Dendritic cell treated with granulocyte-macrophage colony-stimulating factor and Interleukin-4, amounts not matched to agents 40 ng/mL and 50 ng/mL, for 4 days (primary cell): ENCODE results near the gene CREB3L2.

Experiments used
- H3K27ac Mint-ChIP-seq: one replicate; pipeline ENCODE4 v1.8.0; 2022; ENCODE audit warnings: mild to moderate bottlenecking, mixed read lengths
- H3K27me3 Mint-ChIP-seq: one replicate; pipeline ENCODE4 v1.8.0; 2022; ENCODE audit warnings: mild to moderate bottlenecking, mixed read lengths
- H3K36me3 Mint-ChIP-seq: one replicate; pipeline ENCODE4 v1.8.0; 2022; ENCODE audit warnings: low read depth, mixed read lengths
- H3K4me1 Mint-ChIP-seq: one replicate; pipeline ENCODE4 v1.8.0; 2022; ENCODE audit warnings: low read depth, mixed read lengths
- H3K4me3 Mint-ChIP-seq: one replicate; pipeline ENCODE4 v1.8.0; 2022; ENCODE audit warnings: mild to moderate bottlenecking, moderate library complexity, mixed read lengths
- H3K9me3 Mint-ChIP-seq: one replicate; pipeline ENCODE4 v1.8.0; 2022; ENCODE audit warnings: mixed read lengths
- intact Hi-C: fragments of 100-400 bp; cut with micrococcal nuclease; formaldehyde crosslinking; loops from one replicate; pipeline ENCODE4 v1.15.0; 2022

CREB3L2 gene

DNA sequence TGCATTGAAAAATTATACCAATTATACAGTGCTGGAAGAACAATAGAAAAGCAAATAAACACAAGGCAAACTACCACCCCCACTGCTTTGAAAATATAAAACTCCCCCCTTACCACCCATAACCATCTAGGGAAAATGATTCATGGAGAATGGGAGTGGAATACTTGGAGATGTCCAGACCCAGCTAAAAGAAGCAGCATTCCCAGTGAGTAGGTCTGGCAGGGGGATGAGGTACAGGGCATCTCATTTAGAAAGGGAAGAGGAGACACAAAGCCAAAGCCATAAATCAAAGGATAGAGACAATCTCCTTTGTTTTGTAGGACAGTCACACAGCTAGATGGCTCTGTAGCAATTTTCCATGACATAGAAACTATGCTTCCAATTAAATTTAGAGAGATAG lies 119.1 kb downstream of the CREB3L2 start:
- no peaks in the 10 kb centered on the region for H3K4me1 Mint-ChIP-seq
- H3K27ac Mint-ChIP-seq, result no peak overlapping the region
- peaks cover 92% of the 10 kb centered on the region for H3K36me3 Mint-ChIP-seq
- H3K27me3 Mint-ChIP-seq, result no peaks in the 10 kb centered on the region
- H3K9me3 Mint-ChIP-seq, result no peaks in the 10 kb centered on the region
- no peak overlapping the region for H3K4me3 Mint-ChIP-seq
- intact Hi-C loops, result no loop called here

DNA sequence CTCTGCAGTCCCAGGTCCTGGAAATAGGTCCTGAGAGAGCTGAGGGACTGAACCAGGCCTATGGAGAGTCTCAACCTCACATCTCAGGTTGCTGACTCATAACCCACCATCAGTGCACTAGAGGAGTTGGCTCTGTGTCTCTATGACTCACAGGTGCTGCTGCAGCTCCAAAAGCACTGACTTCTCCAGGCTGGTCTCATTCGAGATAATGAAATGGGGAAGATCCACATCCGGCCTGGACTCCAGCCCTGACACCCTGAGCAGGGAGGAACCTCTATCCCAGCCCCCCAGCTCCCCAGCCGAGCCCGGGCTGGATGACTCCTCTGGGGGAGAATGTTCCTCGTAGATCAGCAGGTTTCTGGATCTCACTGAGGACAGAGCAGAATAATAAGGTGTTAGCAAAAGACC lies 119.6 kb downstream of the CREB3L2 start:
- Mint-ChIP-seq H3K36me3 (peaks cover 92% of the 10 kb centered on the region), H3K9me3 (no peaks in the 10 kb centered on the region), H3K4me3 (no peak overlapping the region), H3K27ac (no peak overlapping the region), H3K4me1 (no peaks in the 10 kb centered on the region), H3K27me3 (no peaks in the 10 kb centered on the region)
- intact Hi-C loops, result no loop called here

GRCh38 chr7:137881607-137882260 lies 120.2 kb downstream of the CREB3L2 start:
- intact Hi-C loops, result no loop called here
- Mint-ChIP-seq H3K27me3 (no peaks in the 10 kb centered on the region), H3K27ac (no peak overlapping the region), H3K4me1 (no peaks in the 10 kb centered on the region), H3K9me3 (no peaks in the 10 kb centered on the region), H3K36me3 (peaks cover 92% of the 10 kb centered on the region), H3K4me3 (no peak overlapping the region)

DNA sequence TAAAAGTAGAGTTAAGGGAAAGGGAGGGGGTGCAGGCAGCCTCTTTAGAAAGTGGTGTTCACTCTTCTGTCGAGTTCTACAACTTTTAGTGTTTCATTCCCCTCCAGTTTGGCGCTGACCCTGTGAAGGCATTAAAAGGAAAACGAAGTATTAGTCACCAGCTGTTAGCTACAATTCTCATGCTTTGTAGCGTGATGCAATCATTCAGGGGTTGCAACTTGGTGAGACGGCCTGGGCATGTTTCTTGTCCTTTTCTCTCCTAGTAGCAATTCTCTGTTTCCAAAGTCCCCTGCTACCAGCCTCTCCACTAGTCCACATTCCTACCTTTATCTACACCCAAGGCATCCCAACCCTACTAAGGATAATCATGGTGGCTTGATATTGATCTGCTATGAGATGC lies 121.5 kb downstream of the CREB3L2 start:
- no peaks in the 10 kb centered on the region for H3K9me3 Mint-ChIP-seq
- intact Hi-C loops, result no loop called here
- no peak overlapping the region for H3K27ac Mint-ChIP-seq
- H3K27me3 Mint-ChIP-seq, result no peaks in the 10 kb centered on the region
- H3K36me3 Mint-ChIP-seq, result peaks cover 94% of the 10 kb centered on the region
- H3K4me1 Mint-ChIP-seq, result no peaks in the 10 kb centered on the region
- H3K4me3 Mint-ChIP-seq, result no peak overlapping the region

GRCh38 chr7:137879357-137880158 lies 122.3 kb downstream of the CREB3L2 start:
- Mint-ChIP-seq H3K4me3 (no peak overlapping the region), H3K4me1 (no peaks in the 10 kb centered on the region), H3K36me3 (peaks cover 90% of the 10 kb centered on the region), H3K9me3 (no peaks in the 10 kb centered on the region), H3K27ac (no peak overlapping the region), H3K27me3 (no peaks in the 10 kb centered on the region)
- intact Hi-C loops, result no loop called here

GRCh38 chr7:137878333-137878961 lies 123.4 kb downstream of the CREB3L2 start:
- Mint-ChIP-seq H3K36me3 (peaks cover 90% of the 10 kb centered on the region), H3K4me1 (no peaks in the 10 kb centered on the region), H3K9me3 (no peaks in the 10 kb centered on the region), H3K4me3 (no peak overlapping the region), H3K27ac (no peak overlapping the region), H3K27me3 (no peaks in the 10 kb centered on the region)
- intact Hi-C loops, result no loop called here

DNA sequence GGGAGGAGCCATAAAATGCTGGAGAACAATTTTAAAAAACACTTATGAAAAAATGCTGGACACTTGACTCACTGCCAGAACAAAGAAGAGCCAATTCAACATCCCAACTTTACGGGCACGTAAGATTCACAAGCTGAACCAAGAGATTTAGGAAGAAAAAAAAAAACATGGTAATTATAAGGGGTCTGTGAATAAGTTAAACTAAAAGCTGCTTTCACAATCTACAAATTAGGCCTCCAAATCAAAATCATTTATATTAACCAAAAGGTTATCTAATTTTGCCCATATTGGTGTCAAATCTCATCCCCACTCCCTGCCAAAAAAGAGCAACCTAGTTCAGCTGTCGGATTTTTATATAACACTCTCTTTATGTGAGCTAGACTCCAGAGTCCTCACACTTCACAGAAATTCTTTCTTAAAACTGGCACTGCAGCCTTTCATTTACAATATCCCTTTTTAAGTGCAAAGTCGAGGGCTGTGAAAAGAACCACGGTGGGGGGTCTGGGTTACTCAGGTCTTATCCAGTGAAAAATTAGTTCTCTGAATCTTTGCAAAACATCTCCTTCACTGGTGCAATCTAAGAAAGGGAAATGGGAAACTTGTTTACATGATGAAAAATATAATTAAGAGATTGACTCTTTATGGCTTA lies 124.7 kb downstream of the CREB3L2 start:
- Mint-ChIP-seq H3K36me3 (peaks cover 83% of the 10 kb centered on the region), H3K27me3 (no peaks in the 10 kb centered on the region), H3K4me1 (no peaks in the 10 kb centered on the region), H3K9me3 (no peaks in the 10 kb centered on the region), H3K4me3 (no peak overlapping the region), H3K27ac (no peak overlapping the region)
- intact Hi-C loops, result no loop called here

GRCh38 chr7:137875746-137876145 lies 126.1 kb downstream of the CREB3L2 start:
- H3K4me1 Mint-ChIP-seq, result no peaks in the 10 kb centered on the region
- no peak overlapping the region for H3K27ac Mint-ChIP-seq
- H3K4me3 Mint-ChIP-seq, result no peak overlapping the region
- H3K9me3 Mint-ChIP-seq, result no peaks in the 10 kb centered on the region
- peaks cover 79% of the 10 kb centered on the region for H3K36me3 Mint-ChIP-seq
- intact Hi-C loops, result no loop called here
- no peaks in the 10 kb centered on the region for H3K27me3 Mint-ChIP-seq

GRCh38 chr7:137873979-137874777 lies 127.7 kb downstream of the CREB3L2 start:
- Mint-ChIP-seq H3K4me3 (no peak overlapping the region), H3K27me3 (no peaks in the 10 kb centered on the region), H3K4me1 (no peaks in the 10 kb centered on the region), H3K27ac (no peak overlapping the region), H3K36me3 (peaks cover 71% of the 10 kb centered on the region), H3K9me3 (no peaks in the 10 kb centered on the region)
- intact Hi-C loops, result no loop called here

- H3K4me3 Mint-ChIP-seq, result no peak overlapping the region
- H3K9me3 Mint-ChIP-seq, result no peaks in the 10 kb centered on the region
- H3K27ac Mint-ChIP-seq, result no peak overlapping the region
- peaks cover 71% of the 10 kb centered on the region for H3K36me3 Mint-ChIP-seq
- intact Hi-C loops, result no loop called here
- H3K27me3 Mint-ChIP-seq, result no peaks in the 10 kb centered on the region
- no peaks in the 10 kb centered on the region for H3K4me1 Mint-ChIP-seq
Observed at GRCh38 chr7:137873524-137873923, 128.4 kb downstream of the CREB3L2 start.

DNA sequence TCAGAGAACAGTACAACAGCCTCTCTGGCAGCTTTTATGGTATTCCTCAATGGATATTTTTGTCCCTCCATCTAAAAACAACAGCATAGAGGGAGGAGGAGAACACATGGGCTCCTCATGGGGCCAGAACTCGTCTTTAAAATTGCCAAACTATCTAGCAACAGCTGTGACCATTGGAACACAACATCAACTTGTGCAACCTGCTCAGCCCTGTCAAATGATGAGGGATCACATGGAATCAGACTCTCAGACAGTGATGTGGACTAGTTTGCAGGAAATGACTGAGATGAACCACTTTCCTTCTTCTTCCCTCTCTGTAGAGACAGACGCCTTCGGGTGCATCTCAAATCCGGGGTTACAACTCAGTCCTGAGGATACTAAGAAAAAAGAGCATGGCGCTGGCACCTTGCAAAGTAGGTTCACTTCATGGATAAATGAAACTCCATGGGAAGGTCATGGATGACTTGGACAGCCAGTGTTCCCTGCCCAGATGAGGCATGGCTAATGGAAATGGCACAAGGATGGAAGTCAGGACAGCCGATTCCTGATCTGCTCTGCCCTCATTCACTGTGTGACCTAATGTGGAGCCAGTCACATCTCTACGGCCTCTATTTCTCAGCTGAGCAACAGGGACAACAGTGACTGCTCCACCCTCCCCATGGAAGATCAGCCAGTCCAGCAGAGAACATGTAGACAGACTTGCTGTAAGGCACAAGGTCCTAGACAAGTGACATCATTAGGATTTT lies 130.5 kb downstream of the CREB3L2 start:
- no peaks in the 10 kb centered on the region for H3K27me3 Mint-ChIP-seq
- no peaks in the 10 kb centered on the region for H3K4me1 Mint-ChIP-seq
- H3K4me3 Mint-ChIP-seq, result no peak overlapping the region
- H3K27ac Mint-ChIP-seq, result no peak overlapping the region
- intact Hi-C loops, result no loop called here
- peaks cover 73% of the 10 kb centered on the region for H3K36me3 Mint-ChIP-seq
- peaks cover 4% of the 10 kb centered on the region for H3K9me3 Mint-ChIP-seq

- intact Hi-C loops, result no loop called here
- peaks cover 8% of the 10 kb centered on the region for H3K9me3 Mint-ChIP-seq
- no peaks in the 10 kb centered on the region for H3K27me3 Mint-ChIP-seq
- peaks cover 73% of the 10 kb centered on the region for H3K36me3 Mint-ChIP-seq
- H3K4me1 Mint-ChIP-seq, result no peaks in the 10 kb centered on the region
- no peak overlapping the region for H3K27ac Mint-ChIP-seq
- no peak overlapping the region for H3K4me3 Mint-ChIP-seq
Observed at GRCh38 chr7:137870684-137871083, 131.2 kb downstream of the CREB3L2 start.

GRCh38 chr7:137870078-137870477 lies 131.8 kb downstream of the CREB3L2 start:
- peaks cover 8% of the 10 kb centered on the region for H3K9me3 Mint-ChIP-seq

More at GRCh38 chr7:137870078-137870477, 131.8 kb downstream of the CREB3L2 start:
- Mint-ChIP-seq H3K27me3 (no peaks in the 10 kb centered on the region), H3K27ac (no peak overlapping the region), H3K4me3 (no peak overlapping the region), H3K36me3 (peaks cover 73% of the 10 kb centered on the region), H3K4me1 (no peaks in the 10 kb centered on the region)
- intact Hi-C loops, result no loop called here
